Stimulated activated CD4-positive, alpha-beta T cell treated with anti-CD3 and anti-CD28 coated beads, TNF-alpha, amount 100 ng/mL, for 4 hours (primary cell): ENCODE data around the gene ZNF181.

Experiments used
- DNase-seq, 3 experiments: peaks; one replicate each; pipeline ENCODE4 v3.0.0-alpha.2; 2020; ENCODE audit warnings: low read depth in 3 of 3

ZNF181 gene

GRCh38 chr19:34757441-34757840 is 23.4 kb downstream of the ZNF181 start:
- DNase-seq = no peak

GRCh38 chr19:34759218-34759917 is 25.3 kb downstream of the ZNF181 start:
- DNase-seq = no peak

DNA sequence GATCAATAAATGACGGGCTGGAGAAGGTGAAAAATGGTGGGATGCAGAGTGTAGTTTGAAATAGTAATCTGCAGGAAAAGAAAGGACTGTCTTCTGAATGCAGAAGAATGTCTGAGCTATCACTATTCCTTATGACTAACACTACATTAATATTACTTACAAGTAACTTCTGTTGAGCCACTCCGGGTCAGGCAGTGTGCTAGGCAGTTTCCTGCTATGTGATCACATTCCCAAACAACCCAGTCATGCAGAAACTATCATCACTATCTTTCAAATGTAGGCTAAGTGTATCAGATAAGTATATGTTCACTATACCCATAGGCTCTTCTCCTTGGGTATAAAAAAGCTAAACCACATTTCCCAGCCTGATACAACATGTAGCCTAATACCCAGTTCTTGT is 32.3 kb downstream of the ZNF181 start:
- DNase-seq = no peak

DNA sequence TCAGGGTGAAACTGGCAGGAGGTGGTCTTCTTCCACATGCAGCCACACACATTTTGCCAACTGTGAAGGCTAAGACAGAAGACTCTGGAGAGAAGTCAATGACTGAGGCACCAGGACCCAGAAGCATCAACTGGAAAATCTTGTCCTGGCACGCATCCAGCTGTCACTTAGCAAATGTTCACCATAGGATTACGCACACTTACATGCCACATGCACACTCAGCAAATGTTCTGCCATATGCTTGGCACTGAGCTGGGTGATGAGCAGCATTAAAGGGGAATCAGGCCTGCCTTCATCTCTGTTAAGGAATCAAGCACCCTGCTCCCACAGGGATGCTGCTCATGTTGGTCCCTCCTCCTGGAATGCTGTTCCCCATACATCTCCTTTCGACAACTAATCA is 33.9 kb downstream of the ZNF181 start:
- no peak for DNase-seq

DNA sequence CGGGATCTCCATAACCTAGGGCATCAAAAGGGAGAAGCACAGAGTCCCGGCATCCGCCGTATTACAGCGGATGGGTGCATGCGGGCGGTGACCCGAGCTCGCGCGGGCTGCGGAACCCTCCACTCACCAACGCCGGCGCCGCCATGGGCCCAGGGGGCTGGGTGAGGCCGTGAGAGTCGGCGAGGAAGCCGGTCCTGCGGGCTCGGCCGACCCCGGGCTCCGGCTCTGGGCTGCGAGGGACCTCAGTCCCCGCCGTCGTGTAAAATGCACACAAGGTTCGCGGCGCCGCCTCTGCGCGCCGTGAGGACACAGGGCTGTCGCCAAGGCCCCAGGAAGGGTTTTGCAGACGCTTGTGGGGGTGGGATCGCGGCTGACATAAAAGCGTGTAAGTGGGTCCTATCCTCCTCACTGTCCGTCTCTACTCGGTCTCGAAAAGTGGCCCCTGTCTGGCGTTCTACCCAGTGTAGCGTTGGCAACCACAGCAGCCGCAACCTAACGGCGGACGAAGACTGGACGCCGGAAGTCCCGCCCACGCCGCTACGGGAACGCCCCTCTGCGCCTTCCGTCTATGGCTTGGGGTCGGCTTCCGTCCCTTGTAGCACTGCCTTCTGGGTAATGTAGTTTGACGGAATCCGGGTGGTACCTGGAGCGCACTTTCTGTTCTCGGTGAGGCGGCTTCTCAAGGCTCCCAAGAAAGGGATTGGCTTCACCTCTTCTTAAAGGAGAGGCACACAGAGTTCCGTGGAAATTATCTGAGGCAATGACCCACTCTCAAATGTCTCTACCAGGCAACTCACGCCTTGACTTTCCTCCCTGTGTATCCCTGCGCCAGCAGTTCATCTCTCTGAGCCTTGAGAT is 38.9 kb downstream of the ZNF181 start, which contains the start of gene ZNF599:
Gene ZNF599 (minus strand): TSS at position 519 of the 858 bp plus-strand sequence. CDS start 374 bp downstream, at position 145.
- DNase-seq = peak; percentile 79 to 86 (median 81)

- DNase-seq = no peak
Observed at GRCh38 chr19:34773555-34773864, 39.5 kb downstream of the ZNF181 start.

DNA sequence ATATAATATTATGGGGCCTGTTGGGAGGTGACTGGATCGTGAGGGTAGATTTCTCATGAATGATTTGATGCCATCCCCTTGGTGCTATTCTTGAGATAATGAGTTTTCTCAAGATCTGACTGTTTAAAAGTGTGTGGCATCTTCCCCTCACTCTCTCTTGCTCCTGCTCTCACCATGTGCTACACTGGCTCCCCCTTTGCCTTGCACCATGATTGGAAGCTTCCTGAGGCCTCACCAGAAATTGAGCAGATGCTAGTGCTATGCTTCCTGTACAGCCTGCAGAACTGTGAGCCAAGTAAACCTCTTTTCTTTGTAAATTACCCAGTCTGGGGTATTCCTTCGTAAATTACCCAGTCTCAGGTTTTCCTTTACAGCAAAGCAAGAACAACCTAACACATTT is 40.8 kb downstream of the ZNF181 start:
- no peak for DNase-seq

GRCh38 chr19:34778342-34778741 is 44.3 kb downstream of the ZNF181 start:
- DNase-seq = no peak

DNA sequence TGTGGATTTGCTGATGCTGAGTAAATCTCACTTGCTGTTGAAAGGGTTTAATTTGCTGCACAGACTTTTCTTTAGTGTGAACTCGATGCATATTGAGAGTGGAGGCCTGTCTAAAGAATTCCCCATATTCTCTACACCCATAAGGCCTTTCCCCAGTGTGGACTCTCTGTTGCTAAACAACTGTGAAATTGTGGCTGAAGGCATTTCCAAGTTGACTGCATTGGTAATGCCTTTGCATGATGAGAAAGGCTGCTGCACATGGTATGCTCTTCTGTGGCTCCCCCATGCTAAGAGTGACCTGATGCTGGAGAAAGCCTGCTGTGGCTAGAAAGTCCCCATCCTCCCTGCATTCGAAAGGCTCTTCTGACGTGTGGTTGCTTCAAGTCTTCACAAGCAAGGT is 45.6 kb downstream of the ZNF181 start:
- no peak for DNase-seq

DNA sequence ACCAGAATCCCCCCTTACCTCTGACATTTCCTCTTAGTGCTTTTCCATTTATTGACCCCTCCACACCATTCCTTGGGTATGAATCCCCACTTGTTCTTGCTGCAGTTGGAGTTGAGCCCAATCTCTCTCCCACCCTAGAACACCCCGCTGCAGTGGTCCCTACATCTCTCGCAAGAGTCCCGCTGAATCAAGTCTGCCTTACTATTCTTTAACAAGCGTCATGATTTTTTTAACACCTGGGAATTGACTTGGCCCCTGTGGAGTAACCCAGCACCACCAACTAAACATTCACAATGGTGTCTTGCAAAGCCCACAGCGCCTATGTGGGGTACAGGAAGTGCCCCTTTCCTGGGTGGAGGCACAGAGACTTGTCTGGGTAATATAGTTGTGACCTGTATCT is 52.2 kb downstream of the ZNF181 start:
- no peak for DNase-seq

- no peak for DNase-seq
Observed at GRCh38 chr19:34787059-34787824, 53.2 kb downstream of the ZNF181 start.

- DNase-seq = no peak
Observed at GRCh38 chr19:34788074-34788473, 54.0 kb downstream of the ZNF181 start.

- DNase-seq = no peak
Observed at GRCh38 chr19:34793565-34793964, 59.5 kb downstream of the ZNF181 start.

GRCh38 chr19:34794066-34794960 is 60.3 kb downstream of the ZNF181 start:
- DNase-seq = no peak
